Measurements from ENCODE around the gene C14orf132. TPM values are rescaled to one million over a fixed set of nuclear protein-coding genes. Genes with fewer than 3 reads are reported as not detected.

Gene C14orf132
- total and polyA plus RNA-seq, 9 of the 15 experiments (the other 6 are each of a cell fraction or from before 2014, with no cell fraction given) = not detected

DNA sequence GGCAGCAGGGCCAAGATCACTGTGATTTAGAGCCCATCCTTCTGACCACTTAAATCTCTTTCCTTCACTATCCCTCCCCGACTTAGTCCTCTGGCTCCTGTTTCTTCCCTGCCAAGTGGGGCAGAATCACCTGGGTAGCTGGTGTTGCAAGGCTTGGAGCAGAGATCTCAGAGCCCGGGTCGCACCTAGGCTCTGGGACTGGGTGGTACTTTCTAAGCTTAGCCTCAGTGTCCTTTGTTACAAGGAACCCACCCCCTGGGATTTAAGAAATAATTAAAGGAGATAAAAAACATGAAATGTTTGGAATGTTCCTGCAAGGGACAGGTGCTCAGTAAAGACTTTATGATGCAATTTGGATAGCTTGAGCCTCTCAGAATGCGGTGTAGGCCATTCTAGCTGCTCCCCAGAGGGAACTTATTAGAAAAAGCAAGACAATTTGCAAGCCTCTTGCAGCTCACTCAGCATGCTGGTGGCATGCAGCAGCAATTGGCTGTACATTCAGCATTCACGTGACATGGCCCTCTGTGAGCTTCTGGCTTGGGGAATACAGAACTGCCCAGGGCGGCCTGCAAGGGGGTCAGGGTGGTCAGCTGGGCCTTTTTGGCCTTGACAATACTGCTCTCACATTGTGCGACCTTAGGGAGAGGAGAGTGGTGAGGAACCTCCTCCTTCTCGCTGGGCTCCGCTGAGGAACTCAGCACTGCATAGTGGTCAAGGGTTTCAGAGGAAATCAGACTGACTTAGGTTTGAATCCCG is 16.8 kb downstream of the C14orf132 start:
- no peak for DNase-seq (ENCODE audit: extremely low read depth in 1 of 4, low spot score in 3 of 4)
- intact Hi-C loops (cut with micrococcal nuclease) = no loop called here
- BruUV-seq (replicated peaks) = no TSS peak
- no peak overlapping the region for H3K27ac ChIP-seq (ENCODE audit: extremely low read depth, low read depth, low read length)
- H3K79me2 ChIP-seq (ENCODE audit: control insufficient read depth, insufficient read depth, low read length) = no peaks in the 10 kb centered on the region
- no peaks in the 10 kb centered on the region for H3K9me1 ChIP-seq (ENCODE audit: control insufficient read depth, insufficient read depth, low read length)
- CTCF ChIA-PET (ENCODE audit: low intra/inter-chr PET ratio) = no interaction called here
- H3K36me3 ChIP-seq (ENCODE audit: control insufficient read depth, insufficient read depth, low read length) = no peaks in the 10 kb centered on the region
- no peaks in the 10 kb centered on the region for H3K9me3 ChIP-seq (replicated peaks; ENCODE audit: control insufficient read depth, insufficient read depth, low read depth, low read length)
- in situ Hi-C loops (cut with MboI) = no loop called here
- no peak for FAIRE-seq
- no peak for ATAC-seq
- 1% methylated on average over 10 of the region's 10 CpGs for whole genome bisulfite sequencing (ENCODE audit: insufficient coverage, low coverage, missing lambda C conversion rate)
- no peak for TF ChIP-seq NFE2L1 (tag; IDR thresholded peaks at IDR 0.05; ENCODE audit: borderline replicate concordance, low read depth)
- TF ChIP-seq FOXM1 (IDR thresholded peaks at IDR 0.05; ENCODE audit: low read depth) = no peak
- TF ChIP-seq FOXM1 (CRISPR knock-in tag; IDR thresholded peaks at IDR 0.05; ENCODE audit: low read depth) = no peak
- TF ChIP-seq ZNF76 (CRISPR knock-in tag; IDR thresholded peaks at IDR 0.05; ENCODE audit: borderline replicate concordance) = no peak
- TF ChIP-seq BHLHE40 (IDR thresholded peaks at IDR 0.05; ENCODE audit: low read length) = no peak
- no peak for TF ChIP-seq CC2D1A (IDR thresholded peaks at IDR 0.05)
- no peak for TF ChIP-seq ATF2 (CRISPR knock-in tag; IDR thresholded peaks at IDR 0.05)
- no peak overlapping the region for H3K4me2 ChIP-seq (ENCODE audit: insufficient read depth, low read length)
- no peak overlapping the region for H3K4me3 ChIP-seq
- no peak overlapping the region for H3K9ac ChIP-seq (ENCODE audit: insufficient read depth in 1 of 2, low read depth in 2 of 2, low read length in 2 of 2)
- no peaks in the 10 kb centered on the region for H4K20me1 ChIP-seq (replicated peaks; ENCODE audit: control insufficient read depth, insufficient read depth, low read length)
- no peak overlapping the region for H2AFZ ChIP-seq (ENCODE audit: low read depth, low read length)
- no peaks in the 10 kb centered on the region for H3K27me3 ChIP-seq (ENCODE audit: control insufficient read depth in 2 of 2, insufficient read depth in 2 of 2, low read length in 2 of 2)
- H3K4me1 ChIP-seq (replicated peaks in 1 of 2; ENCODE audit: control insufficient read depth in 2 of 2, insufficient read depth in 2 of 2, low read length in 2 of 2) = no peaks in the 10 kb centered on the region
- POLR2A ChIA-PET = interaction anchor here (0.6 kb wide), 1 partner anchor 294 kb away, joined by 3 read pairs; no protein-coding TSS in a partner anchor
